SH-SY5Y (cell line): Measurements from ENCODE around the gene CMSS1.

ENCODE experiments used
- GATA2 ChIP-seq: IDR thresholded peaks from 2 replicates; pipeline ENCODE4 v1.6.1; 2011; ENCODE audit warnings: mild to moderate bottlenecking, low read depth, low read length
- GATA3 ChIP-seq: IDR thresholded peaks from 2 replicates; pipeline ENCODE4 v1.6.1; 2011; ENCODE audit warnings: low read depth, mild to moderate bottlenecking, low read length, moderate library complexity

CMSS1 gene

DNA sequence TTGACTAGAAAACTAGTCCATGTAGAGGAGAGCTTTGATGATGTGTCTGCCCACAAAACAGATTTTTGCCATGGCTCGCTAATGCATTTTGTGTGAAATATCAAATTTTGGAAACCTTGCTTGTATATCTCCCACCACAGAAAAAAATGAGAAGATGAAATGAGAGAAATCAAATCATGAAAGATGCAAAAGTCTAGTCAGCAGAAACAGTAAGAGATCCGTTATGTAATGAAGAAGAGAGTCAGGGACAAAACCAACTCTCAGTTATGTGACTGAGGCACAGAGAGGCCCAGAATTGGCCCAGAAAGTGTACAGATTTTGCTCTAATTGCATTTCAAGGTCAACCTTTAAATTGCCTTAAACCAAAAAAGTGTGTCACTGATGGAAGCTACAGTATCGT lies 189.7 kb downstream of the CMSS1 start:
- TF ChIP-seq GATA2, result no peak
- TF ChIP-seq GATA3, result no peak

- TF ChIP-seq GATA2 (no peak), GATA3 (no peak)
Measured at GRCh38 chr3:100008081-100008698, 190.5 kb downstream of the CMSS1 start.

DNA sequence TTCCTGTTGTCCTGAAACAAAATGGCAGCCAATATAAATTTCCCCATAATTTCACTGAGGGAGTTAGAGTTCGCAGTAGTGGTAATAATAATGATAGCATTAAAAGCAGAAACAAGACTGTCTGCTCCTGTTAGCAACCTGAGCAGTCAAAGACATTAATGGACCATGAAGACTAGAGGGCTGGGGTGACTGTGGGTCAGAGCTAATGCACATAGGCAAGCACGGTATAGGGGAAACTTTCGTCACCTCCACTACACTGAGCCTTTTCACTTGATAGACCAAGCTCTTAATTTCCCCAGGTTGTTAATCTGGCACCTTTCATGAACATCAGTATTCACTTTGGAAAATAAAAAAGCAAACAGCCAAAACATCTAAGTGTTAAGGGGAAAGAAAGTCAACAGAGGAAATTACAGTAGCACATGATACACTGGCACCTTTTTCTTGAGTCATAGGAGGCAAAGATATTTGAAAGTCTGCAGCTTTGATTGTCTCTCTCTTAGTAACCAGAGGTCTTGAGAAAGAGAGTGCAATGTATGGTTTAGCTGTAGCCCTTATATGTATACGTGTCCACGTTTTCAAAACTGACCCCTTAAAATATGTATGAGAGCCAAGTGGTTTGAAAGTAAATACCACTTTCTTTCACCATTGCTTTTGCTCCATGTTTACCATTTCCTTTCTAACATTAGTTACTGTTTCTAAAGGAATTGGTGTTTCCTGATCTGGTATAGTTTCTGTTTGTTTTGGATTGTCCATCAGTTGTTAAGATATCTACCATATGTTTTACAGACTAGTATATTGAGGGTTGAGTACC lies 191.8 kb downstream of the CMSS1 start:
- TF ChIP-seq GATA3 (no peak), GATA2 (no peak)

GRCh38 chr3:100010087-100010417 lies 192.4 kb downstream of the CMSS1 start:
- TF ChIP-seq GATA3 (no peak), GATA2 (no peak)

DNA sequence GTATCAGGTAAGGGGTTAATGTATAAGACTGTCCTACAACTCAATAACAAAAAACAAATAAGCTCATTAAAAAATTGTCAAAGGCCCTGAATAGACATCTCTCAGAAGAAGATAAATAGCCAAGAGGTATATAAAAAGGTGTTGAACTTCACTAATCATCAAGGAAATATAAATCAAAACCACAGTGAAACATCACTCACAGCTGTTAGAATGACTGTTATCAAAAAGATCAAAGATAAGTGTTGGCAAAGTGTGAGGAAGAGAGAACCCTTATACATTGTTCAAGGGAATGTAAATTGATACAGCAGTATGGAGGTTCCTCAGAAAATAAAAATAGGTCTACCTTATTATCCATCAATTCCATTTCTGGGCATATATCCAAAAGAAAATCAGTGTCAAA lies 201.1 kb downstream of the CMSS1 start:
- TF ChIP-seq GATA2 (no peak), GATA3 (no peak)

- no peak for TF ChIP-seq GATA2
- no peak for TF ChIP-seq GATA3
Measured at GRCh38 chr3:100019719-100020118, 202.1 kb downstream of the CMSS1 start.

GRCh38 chr3:100020876-100021644 lies 203.4 kb downstream of the CMSS1 start:
- TF ChIP-seq GATA2, result no peak
- no peak for TF ChIP-seq GATA3

DNA sequence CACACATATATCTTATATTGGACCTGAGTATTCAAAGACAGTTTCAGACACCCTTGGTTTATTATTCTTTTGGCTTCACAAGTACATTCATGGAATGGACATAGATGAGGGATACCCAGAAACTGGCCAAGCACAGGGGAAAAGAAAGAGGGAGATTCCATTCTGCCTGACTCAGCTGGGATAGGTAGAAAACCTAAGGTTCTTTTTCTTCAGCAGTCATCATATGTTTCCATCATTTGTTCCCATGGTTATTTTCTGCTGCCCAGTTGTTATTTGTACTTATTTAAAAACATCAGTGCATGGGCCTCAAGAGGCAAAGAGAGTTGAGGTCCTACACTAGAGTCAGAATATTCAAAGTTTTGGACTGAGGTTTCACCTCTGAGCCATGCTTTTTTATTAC lies 204.8 kb downstream of the CMSS1 start:
- no peak for TF ChIP-seq GATA3
- no peak for TF ChIP-seq GATA2

DNA sequence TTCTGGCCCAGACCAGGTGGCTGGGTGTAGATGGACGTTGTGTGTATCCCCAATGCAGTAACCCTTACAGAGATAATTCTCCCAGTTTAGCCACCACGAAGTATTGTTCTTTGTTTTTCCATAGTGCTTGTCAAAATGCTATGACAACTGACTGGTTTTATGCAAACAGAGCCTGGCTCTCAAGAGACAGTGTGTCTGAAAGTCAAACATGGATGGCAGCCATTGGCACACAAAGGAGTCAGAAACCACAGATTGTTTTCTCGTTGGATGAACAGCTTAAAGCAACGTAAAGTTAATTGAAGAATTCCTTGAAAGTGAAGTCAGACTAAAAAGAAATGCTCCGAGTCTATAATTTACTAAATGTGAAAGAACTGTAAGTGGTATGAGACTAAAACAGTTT lies 205.5 kb downstream of the CMSS1 start:
- no peak for TF ChIP-seq GATA2

DNA sequence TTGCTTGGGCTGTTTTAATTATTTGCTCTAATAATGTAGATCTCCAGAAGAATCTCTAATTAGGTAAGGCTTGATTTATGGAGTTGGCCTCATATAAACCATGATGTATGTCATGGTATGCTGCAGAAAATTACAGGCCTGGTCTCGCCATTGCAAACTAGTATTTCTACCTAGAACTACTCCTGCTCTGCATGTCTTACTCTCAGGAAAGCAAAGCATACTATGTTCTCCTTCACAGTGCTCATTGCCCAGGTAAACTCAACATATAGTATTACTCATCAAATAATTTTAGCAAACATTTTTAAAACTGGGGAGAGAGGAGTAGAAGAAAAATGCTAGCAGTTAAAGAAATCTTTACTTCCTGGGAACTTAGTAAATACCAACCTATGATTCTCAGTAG lies 205.9 kb downstream of the CMSS1 start:
- no peak for TF ChIP-seq GATA3
- no peak for TF ChIP-seq GATA2

DNA sequence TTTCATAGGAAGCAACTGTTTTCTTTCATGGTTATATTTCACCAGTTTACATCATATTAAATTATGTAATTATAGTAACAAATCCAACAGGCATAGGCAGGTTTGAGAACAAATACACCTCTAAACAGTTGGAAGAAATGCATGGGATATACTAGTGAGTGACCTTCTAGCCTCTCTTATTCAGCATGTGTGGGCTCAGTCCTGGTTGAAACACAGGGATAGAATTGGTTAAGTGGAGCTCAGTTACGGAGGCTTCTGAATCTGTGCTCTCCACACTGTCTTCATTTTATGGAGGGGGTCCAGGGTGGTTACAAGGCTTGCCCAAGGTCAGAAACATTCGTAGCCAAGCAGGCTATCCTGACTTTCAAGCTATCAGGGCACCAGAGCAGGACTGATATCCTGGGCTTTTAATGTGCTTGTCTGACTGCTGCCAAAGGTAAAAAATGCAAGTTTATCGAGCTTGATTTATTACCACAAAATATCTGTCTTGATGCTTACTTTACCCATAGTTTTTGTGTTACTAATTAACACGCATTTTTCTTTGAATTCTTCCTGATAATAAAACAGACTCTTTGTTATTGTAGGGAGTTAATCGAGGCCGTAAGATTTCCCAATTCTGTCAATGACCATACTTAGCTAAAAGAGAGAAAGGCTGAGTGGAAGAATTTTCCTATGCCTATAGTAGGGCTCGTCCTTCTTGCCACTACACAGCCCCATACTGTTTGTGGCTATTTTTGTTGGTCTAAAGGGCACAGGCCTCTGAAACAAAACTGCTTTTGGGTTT lies 207.1 kb downstream of the CMSS1 start:
- no peak for TF ChIP-seq GATA2
- no peak for TF ChIP-seq GATA3

DNA sequence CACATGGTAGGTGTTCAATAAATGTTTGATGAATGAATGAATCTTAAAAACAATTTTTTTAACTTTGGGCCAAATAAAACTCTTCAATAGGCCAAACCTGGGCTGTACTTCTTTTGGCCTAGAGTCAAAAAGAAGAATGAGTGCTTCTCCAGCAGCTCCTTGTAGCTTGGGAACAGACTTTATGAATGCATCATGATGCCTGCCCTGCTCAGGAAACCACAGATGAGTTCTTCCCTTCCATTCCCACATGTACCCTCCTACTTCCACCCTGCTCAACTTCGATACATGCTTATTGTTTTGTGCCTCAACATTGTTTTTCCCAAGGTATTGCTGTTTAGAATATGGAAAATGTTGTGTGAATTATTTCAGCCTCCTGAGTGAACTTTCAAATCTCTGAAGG lies 209.7 kb downstream of the CMSS1 start:
- TF ChIP-seq GATA2 (no peak), GATA3 (no peak)

DNA sequence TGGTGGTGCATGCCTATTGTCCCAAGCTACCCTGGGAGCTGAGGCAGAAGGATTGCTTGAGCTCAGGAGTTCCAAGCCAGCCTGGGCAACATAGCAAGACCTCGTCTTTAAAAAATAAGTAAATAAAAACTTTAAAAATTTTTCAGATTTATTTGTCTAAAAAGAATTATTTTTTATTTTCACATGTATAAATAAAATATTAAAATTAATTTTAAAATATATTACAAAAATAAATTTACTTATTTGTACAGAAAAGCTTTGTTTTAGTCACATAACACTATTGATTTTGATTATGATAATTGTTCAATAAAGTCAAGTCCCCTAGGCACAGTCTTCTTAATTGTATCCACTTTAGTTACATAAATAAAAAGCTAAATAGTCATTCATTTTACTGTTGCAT lies 211.4 kb downstream of the CMSS1 start:
- no peak for TF ChIP-seq GATA2
- no peak for TF ChIP-seq GATA3

DNA sequence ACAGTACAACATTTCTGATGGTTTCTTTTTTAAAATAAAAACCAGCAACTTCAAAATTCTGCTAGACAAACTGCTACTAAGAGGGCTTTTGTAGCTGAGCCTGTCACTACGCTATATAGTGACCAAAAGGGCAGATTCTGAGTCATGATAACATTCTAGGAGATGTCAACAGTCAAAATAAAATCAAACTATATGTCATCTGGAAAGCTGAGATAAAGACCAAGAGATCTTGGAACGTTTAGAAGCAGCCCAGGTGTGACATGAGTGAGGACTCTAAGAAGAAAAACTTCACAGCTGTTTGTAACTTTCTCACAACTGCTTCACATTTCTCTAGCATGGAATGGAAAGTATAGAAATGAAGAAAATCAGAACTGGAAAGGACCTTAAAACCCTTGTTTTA lies 212.0 kb downstream of the CMSS1 start:
- TF ChIP-seq GATA2, result no peak
- no peak for TF ChIP-seq GATA3

DNA sequence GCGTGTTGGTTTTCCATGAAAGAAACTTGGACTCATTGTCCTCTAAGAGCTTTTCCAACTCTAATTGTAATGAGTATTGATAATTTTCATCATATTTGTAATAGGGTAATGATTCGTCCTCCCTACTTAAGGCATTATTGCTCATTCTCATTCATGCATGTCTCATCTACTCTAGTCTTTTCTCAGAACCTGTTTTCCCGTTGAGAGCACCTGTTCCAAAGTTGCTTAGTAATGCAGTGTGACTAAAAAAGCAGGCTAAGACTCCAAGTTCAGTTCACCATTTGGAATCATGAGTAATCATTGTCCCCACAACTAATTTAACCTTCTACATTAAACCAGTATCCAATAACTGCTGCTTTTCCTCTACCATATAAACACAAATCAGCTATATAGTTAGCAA lies 212.7 kb downstream of the CMSS1 start:
- TF ChIP-seq GATA3 (no peak), GATA2 (no peak)
